SU-DHL-6 (cell line): ENCODE measurements around the gene VGLL3.
"Not testable (repeated sequence)": the region's sequence is repeated elsewhere in the genome, so short reads cannot be mapped to it uniquely, and the experiment has no call there.

ENCODE experiments used
- CTCF ChIP-seq: fragments of 200-600 bp; sonication (generic); IDR thresholded peaks from one replicate; pipeline ENCODE4 v1.5.1; 2017; ENCODE audit warnings: antibody characterized with exemption, mild to moderate bottlenecking, low read length, moderate library complexity; ENCODE audit not compliant: insufficient read depth, poor library complexity, severe bottlenecking
- EZH2phosphoT487 ChIP-seq: fragments of 200-600 bp; sonication (generic), shearing (Covaris generic); conservative IDR thresholded peaks from 2 replicates; pipeline ENCODE4 v1.6.1; 2018; ENCODE audit warnings: mild to moderate bottlenecking, antibody characterized with exemption, low read length, moderate library complexity, mixed read lengths

DNA sequence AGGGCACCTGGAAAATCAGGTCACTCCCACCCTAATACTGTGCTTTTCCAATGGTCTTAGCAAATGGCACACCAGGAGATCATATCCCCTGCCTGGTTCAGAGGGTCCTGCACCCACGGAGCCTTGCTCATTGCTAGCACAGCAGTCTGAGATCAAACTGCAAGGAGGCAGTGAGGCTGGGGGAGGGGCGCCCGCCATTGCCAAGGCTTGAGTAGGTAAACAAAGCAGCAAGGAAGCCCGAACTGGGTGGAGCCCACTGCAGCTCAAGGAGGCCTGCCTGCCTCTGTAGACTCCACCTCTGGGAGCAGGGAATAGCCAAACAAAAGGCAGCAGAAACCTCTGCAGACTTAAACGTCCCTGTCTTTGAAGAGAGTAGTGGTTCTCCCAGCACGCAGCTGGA, 26.4 kb upstream of the VGLL3 start:
- TF ChIP-seq CTCF, EZH2phosphoT487: not testable (repeated sequence)
